K562 (cell line): ENCODE results near the gene ANXA10. TPM values are rescaled to one million over a fixed set of nuclear protein-coding genes. Genes with fewer than 3 reads are reported as not detected.

Experiments
- ATAC-seq: fragments of 200-7000 bp; cut with Tn5 transposase; 3 replicates; pipeline ENCODE4 v1.9.1; 2020; ENCODE audit warnings: moderate library complexity
- BruUV-seq: library from RNA; stranded (reverse); fragments of 400-500 nt; replicated peaks from 2 replicates; lab custom pipeline; 2021; lab: Mats Ljungman, UMichigan
- CTCF ChIA-PET: fragments of 300-600 bp; formaldehyde crosslinking; extraction: SDS; loops from one replicate; lab custom pipeline; 2021; ENCODE audit warnings: low intra/inter-chr PET ratio; lab: Yijun Ruan, JAX
- POLR2A ChIA-PET: fragments of 300-600, 350-650 bp; sonication (Branson Sonifier 250); formaldehyde crosslinking; extraction: SDS; loops from one replicate; lab custom pipeline; 2021; ENCODE audit warnings: antibody characterized with exemption, inconsistent platforms; lab: Yijun Ruan, JAX
- DNase-seq, 4 experiments: peaks; one replicate each; pipeline versions ENCODE4 v3.0.0 to v3.0.0-alpha.2; 2011 to 2018; ENCODE audit warnings: low spot score in 3 of 4, mixed read lengths in 3 of 4; ENCODE audit errors: extremely low read depth in 1 of 4
- FAIRE-seq: peaks from 2 replicates; lab custom pipeline; 2011; peaks lifted over from hg19 to GRCh38; lab: Jason Lieb, UNC
- H2AFZ ChIP-seq: 2 replicates; pipeline ENCODE4 v1.6.0; 2011; ENCODE audit warnings: low read depth, low read length, control low read depth, inconsistent platforms
- H3K27ac ChIP-seq: fragments of 200-600 bp; 3 replicates; pipeline ENCODE4 v1.8.0; 2011; ENCODE audit warnings: low read depth, mild to moderate bottlenecking, control low read depth, inconsistent platforms, low read length, moderate library complexity, mixed read lengths; ENCODE audit errors: extremely low read depth
- H3K27me3 ChIP-seq, 2 experiments: fragments of 300-600 bp in 1 of 2; 2 replicates in 1 of 2; 3 replicates in 1 of 2; pipeline versions ENCODE4 v1.6.0 to v1.8.0; 2011; ENCODE audit warnings: inconsistent platforms in 2 of 2, low read length in 2 of 2, mild to moderate bottlenecking in 1 of 2, mixed read lengths in 1 of 2, moderate library complexity in 1 of 2; ENCODE audit not compliant: control insufficient read depth in 2 of 2, insufficient read depth in 2 of 2
- H3K36me3 ChIP-seq: fragments of 300-600 bp; 3 replicates; pipeline ENCODE4 v1.8.0; 2011; ENCODE audit warnings: mild to moderate bottlenecking, low read length, inconsistent platforms; ENCODE audit not compliant: control insufficient read depth, insufficient read depth
- H3K4me1 ChIP-seq, 2 experiments: fragments of 200-600 bp in 1 of 2; replicated peaks in 1 of 2; 2 replicates in 1 of 2; 3 replicates in 1 of 2; pipeline versions ENCODE4 v1.5.1 to v1.8.0; 2011; ENCODE audit warnings: inconsistent platforms in 2 of 2, low read length in 2 of 2, mild to moderate bottlenecking in 1 of 2, mixed read lengths in 1 of 2, moderate library complexity in 1 of 2; ENCODE audit not compliant: control insufficient read depth in 2 of 2, insufficient read depth in 2 of 2
- H3K4me2 ChIP-seq: 2 replicates; pipeline ENCODE4 v1.6.1; 2011; ENCODE audit warnings: low read length, control low read depth, inconsistent platforms, mixed read lengths; ENCODE audit not compliant: insufficient read depth
- H3K4me3 ChIP-seq: fragments of 200-600 bp; sonication (generic), shearing (Covaris generic); 2 replicates; pipeline ENCODE4 v1.5.1; 2016; ENCODE audit warnings: control low read depth, inconsistent platforms
- H3K79me2 ChIP-seq: fragments of 200-600 bp; 3 replicates; pipeline ENCODE4 v1.8.0; 2011; ENCODE audit warnings: low read length, inconsistent platforms; ENCODE audit not compliant: control insufficient read depth, insufficient read depth
- H3K9ac ChIP-seq, 2 experiments: 2 replicates each; pipeline versions ENCODE4 v1.6.0 to v1.6.1; 2011; ENCODE audit warnings: low read depth in 2 of 2, low read length in 2 of 2, control low read depth in 1 of 2, inconsistent platforms in 1 of 2, mild to moderate bottlenecking in 1 of 2, mixed read lengths in 1 of 2; ENCODE audit not compliant: insufficient read depth in 1 of 2
- H3K9me1 ChIP-seq: one replicate; pipeline ENCODE4 v1.6.0; 2011; ENCODE audit warnings: inconsistent platforms, mild to moderate bottlenecking, low read length, moderate library complexity; ENCODE audit not compliant: control insufficient read depth, insufficient read depth
- H3K9me3 ChIP-seq: replicated peaks from 2 replicates; pipeline ENCODE4 v1.5.1; 2011; ENCODE audit warnings: low read depth, low read length, inconsistent platforms; ENCODE audit not compliant: control insufficient read depth, insufficient read depth
- H4K20me1 ChIP-seq: replicated peaks from 2 replicates; pipeline ENCODE4 v1.6.1; 2011; ENCODE audit warnings: low read length, inconsistent platforms, mixed read lengths; ENCODE audit not compliant: control insufficient read depth, insufficient read depth
- CHD1 ChIP-seq: fragments of 200-600 bp; sonication (generic); IDR thresholded peaks from one replicate; pipeline ENCODE4 v1.6.1; 2012; ENCODE audit warnings: mild to moderate bottlenecking, moderate library complexity, low read length, inconsistent platforms
- ESRRA ChIP-seq: fragments of 450-650 bp; IDR thresholded peaks from 2 replicates; pipeline ENCODE4 v1.6.1; 2014; ENCODE audit warnings: low read depth, mild to moderate bottlenecking, moderate library complexity, borderline replicate concordance
- ESRRB ChIP-seq: fragments of 250-450 bp; sonication (Bioruptor Pico); IDR thresholded peaks from 2 replicates; pipeline ENCODE4 v1.5.0; 2020; ENCODE audit warnings: mild to moderate bottlenecking, moderate library complexity, borderline replicate concordance
- HMBOX1 ChIP-seq: sonication (generic); IDR thresholded peaks from 2 replicates; pipeline ENCODE4 v1.6.1; 2016
- MTA3 ChIP-seq: fragments of 450-650 bp; formaldehyde crosslinking; IDR thresholded peaks from 2 replicates; pipeline ENCODE4 v1.6.1; 2017; ENCODE audit warnings: mild to moderate bottlenecking, borderline replicate concordance
- PRMT5 ChIP-seq: sonication (generic); formaldehyde crosslinking; IDR thresholded peaks from 2 replicates; pipeline ENCODE4 v1.5.0; 2020; ENCODE audit warnings: missing genetic modification reagents
- TCF3 ChIP-seq: sonication (generic); formaldehyde crosslinking; IDR thresholded peaks from 2 replicates; pipeline ENCODE4 v1.4.0; 2020; ENCODE audit warnings: mild to moderate bottlenecking, missing genetic modification reagents
- TOE1 ChIP-seq, 2 experiments: fragments of 450-650 bp in 1 of 2; sonication (generic) in 1 of 2; formaldehyde crosslinking in 1 of 2; IDR thresholded peaks; 2 replicates each; pipeline versions ENCODE4 v1.7.1 to v1.8.0; 2016 to 2022; ENCODE audit warnings: borderline replicate concordance in 2 of 2, mild to moderate bottlenecking in 2 of 2, antibody characterized with exemption in 1 of 2, inconsistent platforms in 1 of 2, low read depth in 1 of 2, missing genetic modification reagents in 1 of 2, moderate library complexity in 1 of 2
- ZNF224 ChIP-seq: sonication (generic); formaldehyde crosslinking; IDR thresholded peaks from 2 replicates; pipeline ENCODE4 v1.8.0; 2022; ENCODE audit warnings: mild to moderate bottlenecking, missing genetic modification reagents
- ZNF395 ChIP-seq: fragments of 200-800 bp; sonication (Bioruptor generic); IDR thresholded peaks from 2 replicates; pipeline ENCODE4 v1.6.1; 2017; ENCODE audit warnings: missing genetic modification characterization, missing compliant biosample characterization
- ZNF507 ChIP-seq: conservative IDR thresholded peaks from 2 replicates; pipeline ENCODE4 v1.6.1; 2017; ENCODE audit warnings: missing genetic modification characterization, missing compliant biosample characterization
- ZNF518B ChIP-seq: fragments of 250-450 bp; sonication (Bioruptor Pico); IDR thresholded peaks from 2 replicates; pipeline ENCODE4 v1.5.0; 2021; ENCODE audit warnings: mild to moderate bottlenecking, moderate library complexity
- ZNF57 ChIP-seq: fragments of 450-650 bp; formaldehyde crosslinking; IDR thresholded peaks from 2 replicates; pipeline ENCODE4 v1.4.0; 2020; ENCODE audit warnings: mild to moderate bottlenecking, moderate library complexity
- ZSCAN32 ChIP-seq: fragments of 450-650 bp; formaldehyde crosslinking; IDR thresholded peaks from 2 replicates; pipeline ENCODE4 v1.4.0; 2020; ENCODE audit warnings: mild to moderate bottlenecking, moderate library complexity
- in situ Hi-C: fragments of 300-500 bp; cut with MboI; formaldehyde crosslinking; loops from 4 replicates; pipeline ENCODE4 v1.15.0; 2018; ENCODE audit warnings: inconsistent platforms, mixed read lengths
- intact Hi-C: fragments of 100-400 bp; cut with micrococcal nuclease; formaldehyde crosslinking; loops from 2 replicates; pipeline ENCODE4 v1.14.2; 2022
- polyA plus RNA-seq, 8 experiments: library from polyadenylated mRNA; depleted of rRNA in 4 of 8; stranded (reverse) in 5 of 8; unstranded in 3 of 8; fragments of >200 nt; fragmentation: Nextera tagmentation in 2 of 8; fragmentation: Illumina TruSeq in 1 of 8; extraction: Ambion mirVana in 2 of 8; extraction: Trizol in 1 of 8; gene quantifications; 2 replicates each; pipeline versions ENCODE4 v1.2.1 to v1.2.3, GENCODE V29; 2011 to 2014; ENCODE audit warnings: inconsistent platforms in 1 of 8, missing spikeins in 1 of 8
- total RNA-seq, 7 experiments: library from RNA; depleted of rRNA in 6 of 7; stranded (reverse); fragments of >200 nt in 6 of 7; fragmentation: Illumina TruSeq in 2 of 7; extraction: Trizol in 2 of 7; gene quantifications; 2 replicates each; pipeline versions ENCODE4 v1.2.1 to v1.2.3, GENCODE V29; 2011 to 2021; ENCODE audit warnings: low replicate concordance in 1 of 7
- TF ChIP-seq, protein P1 (sequence below): sonication (generic); formaldehyde crosslinking; IDR thresholded peaks from 2 replicates; pipeline ENCODE4 v1.8.0; 2022; ENCODE audit warnings: missing genetic modification reagents, mild to moderate bottlenecking, borderline replicate concordance

ANXA10 gene
- total and polyA plus RNA-seq, 9 of the 15 experiments (the other 6 are each of a cell fraction or from before 2014, with no cell fraction given) = not detected

- H3K36me3 ChIP-seq = no peaks in the 10 kb centered on the region
- ChIA-PET CTCF (no interaction called here), POLR2A (no interaction called here)
- in situ Hi-C loops (no loop called here), intact Hi-C loops (no loop called here)
- DNase-seq = no peak
- no peak for ATAC-seq
- no peak overlapping the region for H3K9ac ChIP-seq
- no peaks in the 10 kb centered on the region for H3K4me1 ChIP-seq
- no peak overlapping the region for H3K4me2 ChIP-seq
- H3K79me2 ChIP-seq = no peaks in the 10 kb centered on the region
- no peak overlapping the region for H3K4me3 ChIP-seq
- H3K27ac ChIP-seq = no peak overlapping the region
- no peaks in the 10 kb centered on the region for H4K20me1 ChIP-seq
- no peaks in the 10 kb centered on the region for H3K9me1 ChIP-seq
- no peaks in the 10 kb centered on the region for H3K27me3 ChIP-seq
- no peak overlapping the region for H2AFZ ChIP-seq
- H3K9me3 ChIP-seq = no peaks in the 10 kb centered on the region
- BruUV-seq = no TSS peak
- no peak for FAIRE-seq
- TF ChIP-seq TOE1 (IDR thresholded peaks at IDR 0.05; ENCODE audit: borderline replicate concordance) = no peak
- TF ChIP-seq TOE1 (CRISPR knock-in tag; IDR thresholded peaks at IDR 0.05; ENCODE audit: borderline replicate concordance, low read depth) = no peak
- TF ChIP-seq CHD1 = no peak
- TF ChIP-seq, protein P1, sequence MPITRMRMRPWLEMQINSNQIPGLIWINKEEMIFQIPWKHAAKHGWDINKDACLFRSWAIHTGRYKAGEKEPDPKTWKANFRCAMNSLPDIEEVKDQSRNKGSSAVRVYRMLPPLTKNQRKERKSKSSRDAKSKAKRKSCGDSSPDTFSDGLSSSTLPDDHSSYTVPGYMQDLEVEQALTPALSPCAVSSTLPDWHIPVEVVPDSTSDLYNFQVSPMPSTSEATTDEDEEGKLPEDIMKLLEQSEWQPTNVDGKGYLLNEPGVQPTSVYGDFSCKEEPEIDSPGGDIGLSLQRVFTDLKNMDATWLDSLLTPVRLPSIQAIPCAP (CRISPR knock-in tag) = no peak
- no peak for TF ChIP-seq ZNF507
- TF ChIP-seq PRMT5 (CRISPR knock-in tag) = no peak
- no peak for TF ChIP-seq TCF3
- no peak for TF ChIP-seq ESRRA
- TF ChIP-seq ZNF57 (CRISPR knock-in tag) = no peak
- no peak for TF ChIP-seq HMBOX1
- no peak for TF ChIP-seq ZNF518B (CRISPR knock-in tag)
- no peak for TF ChIP-seq ZSCAN32 (CRISPR knock-in tag)
- no peak for TF ChIP-seq ZNF395 (CRISPR knock-in tag)
- TF ChIP-seq MTA3 = no peak
- TF ChIP-seq ESRRB (CRISPR knock-in tag) = no peak
- TF ChIP-seq ZNF224 (CRISPR knock-in tag) = no peak
These were observed 70.3 kb downstream of the ANXA10 start for GRCh38 chr4:168162604-168163003.
